ENCODE results near the gene CD28.

- no peak for TF ChIP-seq CTCF (IDR thresholded peaks at IDR 0.05)
- TF ChIP-seq POLR2AphosphoS5 (IDR thresholded peaks at IDR 0.05; ENCODE audit: insufficient read depth in 1 of 2, low read depth in 1 of 2), result peak in 1 of 2 donors; percentile 21
Measured at GRCh38 chr2:203714112-203714511, 7.7 kb downstream of the CD28 start.

All from vagina (tissue), 2 donors.